ENCODE measurements around the gene DCBLD2. TPM values are rescaled to one million over a fixed set of nuclear protein-coding genes. Genes with fewer than 3 reads are reported as not detected.

Gene DCBLD2
- total RNA-seq, 4 donors from 2014 or later = 46.0 to 74.3 (median 54.6) TPM

GRCh38 chr3:98765721-98766120, 135.8 kb downstream of the DCBLD2 start:
- H3K27me3 ChIP-seq = no peaks in the 10 kb centered on the region
- H3K4me3 ChIP-seq (replicated peaks in 1 of 3) = no peak overlapping the region
- TF ChIP-seq POLR2A (IDR thresholded peaks at IDR 0.05) (no peak), CTCF (IDR thresholded peaks at IDR 0.05) (no peak)
- H3K27ac ChIP-seq = peak overlapping the region in 1 of 3 donors; percentile 83
- no peaks in the 10 kb centered on the region for H3K9me3 ChIP-seq
- no peak for DNase-seq
- intact Hi-C loops (cut with DNase I) = no loop called here
- H3K36me3 ChIP-seq = no peaks in the 10 kb centered on the region
- 76 to 80% methylated on average over 4 of the region's 4 CpGs for WGBS, 2 donors
- H3K4me1 ChIP-seq = peaks cover 55 to 56% of the 10 kb centered on the region in 2 donors

GRCh38 chr3:98764472-98764884, 137.0 kb downstream of the DCBLD2 start:
- no peak for DNase-seq
- Histone ChIP-seq H3K36me3 (no peaks in the 10 kb centered on the region), H3K27ac (peak overlapping the region; percentile 45 to 83 (median 69)), H3K4me3 (replicated peaks in 1 of 3) (no peak overlapping the region), H3K9me3 (no peaks in the 10 kb centered on the region), H3K27me3 (no peaks in the 10 kb centered on the region), H3K4me1 (peaks cover 46 to 48% of the 10 kb centered on the region in 2 donors)
- 20 to 25% methylated on average over 4 of the region's 4 CpGs for WGBS, 2 donors
- TF ChIP-seq POLR2A (IDR thresholded peaks at IDR 0.05) = peak in 1 of 2 donors; percentile 4
- no peak for TF ChIP-seq CTCF (IDR thresholded peaks at IDR 0.05)
- intact Hi-C loops (cut with DNase I) = no loop called here

GRCh38 chr3:98763819-98764418, 137.6 kb downstream of the DCBLD2 start:
- H3K4me1 ChIP-seq = peaks cover 46 to 48% of the 10 kb centered on the region in 2 donors
- TF ChIP-seq CTCF (IDR thresholded peaks at IDR 0.05) (no peak), POLR2A (IDR thresholded peaks at IDR 0.05) (peak in 1 of 2 donors; percentile 8)
- DNase-seq = no peak
- intact Hi-C loops (cut with DNase I) = no loop called here
- no peaks in the 10 kb centered on the region for H3K36me3 ChIP-seq
- no peaks in the 10 kb centered on the region for H3K9me3 ChIP-seq
- H3K4me3 ChIP-seq (replicated peaks in 1 of 3) = no peak overlapping the region
- H3K27me3 ChIP-seq = no peaks in the 10 kb centered on the region
- H3K27ac ChIP-seq = peak overlapping the region; percentile 45 to 83 (median 69)
- WGBS, 2 donors = 31 to 40% methylated on average over 5 of the region's 5 CpGs

- no peaks in the 10 kb centered on the region for H3K9me3 ChIP-seq
- peak; percentile 38 to 42 for DNase-seq
- no peak within 1 kb of the TSS for H3K4me3 ChIP-seq (replicated peaks in 1 of 3)
- peak within 1 kb of the TSS; percentile 45 to 83 (median 69) for H3K27ac ChIP-seq
- peaks cover 46 to 48% of the 10 kb centered on the region in 2 donors for H3K4me1 ChIP-seq
- no peaks in the 10 kb centered on the region for H3K36me3 ChIP-seq
- no peaks in the 10 kb centered on the region for H3K27me3 ChIP-seq
- 65 to 70% methylated on average over 1 of the region's 1 CpG for WGBS, 2 donors
- no peak for TF ChIP-seq CTCF (IDR thresholded peaks at IDR 0.05)
- peak in 1 of 2 donors; percentile 7 for TF ChIP-seq POLR2A (IDR thresholded peaks at IDR 0.05)
- intact Hi-C loops (cut with DNase I) = no loop called here
Measured at GRCh38 chr3:98763076-98763475, 138.4 kb downstream of the DCBLD2 start, which contains the start of gene ST3GAL6. Gene ST3GAL6 (plus strand): TSS chr3:98763340. CDS start chr3:98768441, 5,101 bp downstream.

GRCh38 chr3:98761643-98762229, 139.8 kb downstream of the DCBLD2 start:
- Histone ChIP-seq H3K27ac (peak overlapping the region; percentile 47 to 83 (median 69)), H3K4me3 (replicated peaks in 1 of 3) (no peak overlapping the region), H3K36me3 (no peaks in the 10 kb centered on the region), H3K9me3 (no peaks in the 10 kb centered on the region), H3K4me1 (peaks cover 42 to 46% of the 10 kb centered on the region in 2 donors), H3K27me3 (no peaks in the 10 kb centered on the region)
- TF ChIP-seq POLR2A (IDR thresholded peaks at IDR 0.05) (no peak), CTCF (IDR thresholded peaks at IDR 0.05) (no peak)
- intact Hi-C loops (cut with DNase I) = no loop called here
- 62 to 67% methylated on average over 2 of the region's 2 CpGs for WGBS, 2 donors
- DNase-seq = no peak
